ENCODE data around the gene JMJD1C.

JMJD1C gene

GRCh38 chr10:63264617-63265221 lies 201.1 kb downstream of the JMJD1C start:
- in situ Hi-C loops (cut with HindIII; ENCODE audit: low sequenced_read_pairs) = no loop called here

GRCh38 chr10:63262430-63263073 lies 203.2 kb downstream of the JMJD1C start:
- in situ Hi-C loops (cut with HindIII; ENCODE audit: low sequenced_read_pairs) = no loop called here

DNA sequence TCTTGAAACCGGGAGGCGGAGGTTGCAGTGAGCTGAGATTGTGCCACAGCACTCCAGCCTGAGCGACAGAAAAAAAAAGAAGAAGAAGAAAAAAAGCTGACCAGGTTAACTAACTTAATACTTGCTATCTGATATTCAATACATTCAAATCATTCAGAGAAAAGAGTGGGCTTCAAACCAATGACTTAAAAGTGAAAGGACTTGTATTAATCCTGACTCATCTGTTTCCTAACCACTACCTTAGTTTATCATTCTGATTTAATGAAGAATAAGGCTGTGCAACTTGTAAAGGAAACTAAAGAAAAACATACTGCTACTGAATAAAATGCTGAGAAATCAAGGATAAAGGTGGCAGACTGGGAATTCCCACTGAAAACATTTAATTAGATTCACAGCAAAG lies 204.3 kb downstream of the JMJD1C start:
- in situ Hi-C loops (cut with HindIII; ENCODE audit: low sequenced_read_pairs) = no loop called here

- in situ Hi-C loops (cut with HindIII; ENCODE audit: low sequenced_read_pairs) = no loop called here
These were observed 204.9 kb downstream of the JMJD1C start for GRCh38 chr10:63260860-63261251.

DNA sequence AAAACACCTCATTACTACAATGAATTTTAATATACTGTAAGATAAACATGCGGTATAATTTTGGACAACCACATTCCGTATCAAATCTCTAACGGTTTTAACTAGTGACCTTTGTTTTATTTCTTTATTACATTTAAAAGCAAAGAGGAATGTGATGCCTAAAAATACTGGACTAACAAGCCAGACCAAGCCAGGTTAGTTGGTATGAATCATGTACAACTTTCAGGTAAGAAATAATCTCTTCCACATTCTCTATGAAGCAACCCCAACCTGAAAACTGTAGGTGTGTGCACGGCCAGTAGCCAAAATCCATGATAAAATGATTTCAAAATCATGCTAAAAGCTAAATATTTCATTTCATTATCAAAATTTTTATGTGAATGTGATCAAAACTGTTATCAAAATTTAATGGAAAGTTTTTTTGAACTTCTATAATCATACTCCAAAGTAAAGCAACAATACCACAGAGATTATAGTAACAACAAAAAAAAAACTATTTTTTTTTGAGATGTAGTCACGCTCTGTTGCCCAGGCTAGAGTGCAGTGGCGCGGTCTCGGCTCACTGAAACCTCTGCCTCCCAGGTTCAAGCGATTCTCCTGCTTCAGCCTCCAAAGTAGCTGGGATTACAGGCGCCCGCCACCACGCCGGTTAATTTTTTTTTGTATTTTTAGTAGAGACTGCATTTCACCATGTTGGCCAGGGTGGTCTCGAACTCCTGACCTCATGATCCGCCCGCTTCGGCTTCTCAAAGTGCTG lies 205.5 kb downstream of the JMJD1C start:
- in situ Hi-C loops (cut with HindIII; ENCODE audit: low sequenced_read_pairs) = no loop called here

GRCh38 chr10:63258920-63259678 lies 206.7 kb downstream of the JMJD1C start:
- in situ Hi-C loops (cut with HindIII; ENCODE audit: low sequenced_read_pairs) = no loop called here

GRCh38 chr10:63257778-63258177 lies 208.0 kb downstream of the JMJD1C start:
- in situ Hi-C loops (cut with HindIII; ENCODE audit: low sequenced_read_pairs) = no loop called here

DNA sequence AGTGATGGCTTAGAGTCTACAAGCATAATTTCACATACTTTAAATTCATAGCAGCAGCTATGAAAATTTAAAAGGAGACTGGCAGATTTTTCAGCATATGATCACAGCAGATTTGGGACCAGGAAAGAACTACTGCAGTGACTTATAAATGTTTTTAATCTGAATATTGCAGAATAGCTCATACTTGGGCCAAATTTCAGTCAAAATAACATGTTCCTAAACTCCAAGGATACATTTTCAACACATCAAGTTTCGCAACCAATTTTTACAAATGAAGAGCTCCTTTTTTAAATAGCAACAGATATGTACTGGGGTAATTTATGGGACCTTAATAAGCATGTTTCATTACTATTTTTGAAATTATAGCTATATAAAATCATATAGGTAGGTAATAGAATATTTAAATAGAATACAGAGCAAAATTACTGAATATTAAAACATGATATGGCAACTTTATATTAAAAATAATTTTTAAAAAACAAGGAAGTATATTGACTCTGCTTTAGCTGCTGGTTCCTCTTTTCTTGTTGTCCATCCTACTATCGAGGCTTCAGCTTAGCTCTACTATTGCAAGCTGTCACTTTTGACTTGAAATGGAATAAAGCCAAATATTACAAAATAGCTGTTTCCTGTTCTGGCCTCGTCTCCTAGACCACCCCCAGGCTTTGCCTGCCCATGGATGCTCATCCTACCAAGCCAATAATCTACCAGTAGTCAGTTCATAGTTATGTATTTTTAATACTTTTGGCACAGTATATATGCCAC lies 209.6 kb downstream of the JMJD1C start:
- in situ Hi-C loops (cut with HindIII; ENCODE audit: low sequenced_read_pairs) = no loop called here

- in situ Hi-C loops (cut with HindIII; ENCODE audit: low sequenced_read_pairs) = no loop called here
These were observed 210.5 kb downstream of the JMJD1C start for GRCh38 chr10:63255316-63255715.

DNA sequence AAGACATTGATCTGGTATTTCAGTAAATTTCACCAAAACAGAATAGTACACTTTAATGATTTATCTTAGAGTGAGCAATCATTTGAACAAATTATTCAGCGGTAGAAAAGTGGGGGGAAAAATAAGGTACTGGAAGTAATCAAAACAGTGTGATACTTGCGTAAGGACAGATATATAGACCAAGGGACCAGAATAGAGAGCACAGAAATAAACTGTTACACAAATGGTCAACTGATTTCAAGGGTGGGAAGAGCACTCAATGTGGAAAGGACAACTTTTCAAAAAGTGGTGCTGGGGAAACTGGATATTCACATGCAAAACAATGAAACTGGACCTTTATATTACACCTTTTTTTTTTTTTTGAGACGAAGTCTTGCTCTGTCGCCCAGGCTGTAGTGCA lies 212.7 kb downstream of the JMJD1C start:
- in situ Hi-C loops (cut with HindIII; ENCODE audit: low sequenced_read_pairs) = no loop called here

DNA sequence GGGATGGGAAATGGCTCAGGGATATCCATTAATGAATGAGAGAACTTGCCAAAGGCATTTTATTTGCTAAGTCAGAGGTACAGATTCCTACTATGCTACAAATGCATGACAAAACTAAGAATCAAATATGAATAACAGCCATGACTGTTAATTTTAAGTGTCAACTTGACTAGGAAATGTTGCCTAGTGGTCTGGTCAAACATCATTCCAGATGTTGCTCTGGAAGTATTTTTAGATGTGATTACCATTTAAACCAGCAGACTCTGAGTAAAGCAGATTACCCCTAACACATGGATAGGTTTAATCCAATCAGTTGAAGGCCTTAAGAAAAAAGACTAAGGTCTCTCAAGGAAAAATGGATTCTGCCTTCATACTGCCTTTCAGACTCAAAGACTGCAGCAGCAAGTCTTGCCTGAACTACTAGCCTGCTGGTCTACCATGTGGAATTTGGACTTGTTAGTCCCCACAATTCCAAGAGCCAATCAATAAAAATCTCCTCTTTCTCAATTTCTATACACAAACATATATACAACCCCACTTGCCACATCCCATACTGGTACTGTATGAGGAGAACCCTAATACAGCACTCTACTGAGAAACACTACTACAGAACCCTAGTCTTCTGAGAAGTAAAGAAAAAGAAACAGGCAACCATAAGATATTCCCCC lies 213.5 kb downstream of the JMJD1C start:
- in situ Hi-C loops (cut with HindIII; ENCODE audit: low sequenced_read_pairs) = no loop called here

DNA sequence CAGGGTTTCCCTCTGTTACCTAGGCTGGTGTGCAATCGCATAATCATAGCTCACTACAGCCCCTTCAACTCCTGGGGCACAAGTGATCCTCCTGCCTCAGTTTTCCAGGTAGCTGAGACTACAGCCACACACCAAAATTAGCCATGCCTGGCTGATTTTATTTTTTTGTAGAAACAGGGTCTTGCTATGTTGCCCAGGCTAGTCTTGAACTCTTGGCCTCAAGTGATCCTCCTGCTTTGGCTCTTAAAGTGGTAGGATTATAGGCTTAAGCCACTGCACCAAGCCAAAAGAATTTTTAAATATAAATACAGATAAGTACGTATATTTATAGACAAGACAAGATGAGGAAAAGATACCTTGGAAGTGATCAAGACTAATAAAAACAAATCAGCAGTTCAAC lies 215.7 kb downstream of the JMJD1C start:
- in situ Hi-C loops (cut with HindIII; ENCODE audit: low sequenced_read_pairs) = no loop called here

DNA sequence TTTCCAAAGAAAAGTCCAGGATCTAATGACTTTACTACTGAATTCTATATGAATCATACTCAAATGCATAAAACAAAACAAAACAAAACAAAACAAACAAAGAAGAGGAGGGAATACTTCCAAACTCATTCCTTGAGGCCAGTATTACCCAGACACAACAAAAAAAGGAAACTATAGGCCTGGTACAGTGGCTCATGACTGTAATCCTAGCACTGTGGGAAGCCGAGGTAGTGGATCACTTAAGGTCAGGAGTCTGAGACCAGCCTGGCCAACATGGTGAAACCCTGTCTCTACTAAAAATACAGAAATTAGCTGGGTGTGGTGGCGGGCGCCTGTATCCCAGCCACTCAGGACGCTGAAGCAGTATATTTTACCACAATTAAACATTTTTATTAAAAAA lies 218.0 kb downstream of the JMJD1C start:
- in situ Hi-C loops (cut with HindIII; ENCODE audit: low sequenced_read_pairs) = no loop called here

DNA sequence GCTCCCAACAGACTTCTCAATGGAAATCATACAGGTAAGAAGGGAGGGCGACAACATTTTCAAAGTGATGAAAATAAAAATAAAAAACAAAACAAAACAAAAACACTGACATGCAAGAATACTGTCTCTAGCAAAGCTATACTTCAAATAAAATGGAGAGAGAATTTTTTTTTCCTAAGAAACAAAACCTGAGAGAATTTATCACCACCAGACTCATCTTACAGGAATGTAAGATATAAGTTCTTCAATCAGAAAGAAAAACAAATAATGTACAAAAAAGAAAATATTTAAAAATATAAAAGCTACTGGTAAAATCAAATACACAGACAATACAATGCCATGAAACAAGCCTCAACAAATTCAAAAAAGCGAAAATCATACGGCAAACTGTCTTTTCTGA lies 219.4 kb downstream of the JMJD1C start:
- in situ Hi-C loops (cut with HindIII; ENCODE audit: low sequenced_read_pairs) = no loop called here

DNA sequence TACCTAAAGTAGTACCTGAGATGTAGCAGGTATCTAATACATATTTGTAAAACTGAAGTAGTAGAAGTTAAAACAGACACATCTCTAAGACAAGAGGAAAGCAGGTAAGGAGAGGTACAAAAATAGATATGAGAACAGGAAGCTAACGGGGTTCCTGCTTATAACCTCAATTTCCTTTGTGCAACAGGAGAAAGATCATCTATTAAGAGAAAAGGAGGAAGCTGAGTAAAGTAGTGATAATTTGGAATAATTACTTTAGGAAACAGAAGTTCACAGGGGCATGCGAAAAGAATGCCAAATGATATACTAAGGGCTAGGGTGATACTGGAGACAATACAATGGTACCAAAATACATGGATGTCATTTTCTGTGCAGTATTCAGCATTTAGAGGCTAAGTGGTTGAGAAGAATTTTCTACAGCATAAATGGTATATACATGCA lies 223.9 kb downstream of the JMJD1C start:
- in situ Hi-C loops (cut with HindIII; ENCODE audit: low sequenced_read_pairs) = no loop called here

- in situ Hi-C loops (cut with HindIII; ENCODE audit: low sequenced_read_pairs) = no loop called here
These were observed 225.0 kb downstream of the JMJD1C start for GRCh38 chr10:63240807-63241206.

DNA sequence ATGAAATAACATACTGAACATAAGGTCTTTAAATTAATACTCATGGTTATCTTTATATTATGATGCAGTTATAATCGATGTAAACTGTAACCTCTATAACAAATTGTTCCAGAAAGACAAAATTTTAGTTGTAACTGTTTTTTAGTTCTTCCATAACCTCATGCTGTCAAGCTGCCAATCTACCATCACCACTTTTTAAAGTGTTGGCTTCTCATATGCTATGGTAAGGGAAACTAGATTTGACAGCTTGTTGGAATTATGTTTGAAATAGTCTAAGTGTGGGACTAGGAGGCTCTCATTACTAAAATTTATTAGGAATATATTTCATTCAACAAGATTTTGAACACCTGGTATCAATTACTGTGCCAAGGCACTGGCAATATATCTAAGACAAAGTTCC lies 227.3 kb downstream of the JMJD1C start:
- in situ Hi-C loops (cut with HindIII; ENCODE audit: low sequenced_read_pairs) = no loop called here

GRCh38 chr10:63237396-63237795 lies 228.4 kb downstream of the JMJD1C start:
- in situ Hi-C loops (cut with HindIII; ENCODE audit: low sequenced_read_pairs) = no loop called here

DNA sequence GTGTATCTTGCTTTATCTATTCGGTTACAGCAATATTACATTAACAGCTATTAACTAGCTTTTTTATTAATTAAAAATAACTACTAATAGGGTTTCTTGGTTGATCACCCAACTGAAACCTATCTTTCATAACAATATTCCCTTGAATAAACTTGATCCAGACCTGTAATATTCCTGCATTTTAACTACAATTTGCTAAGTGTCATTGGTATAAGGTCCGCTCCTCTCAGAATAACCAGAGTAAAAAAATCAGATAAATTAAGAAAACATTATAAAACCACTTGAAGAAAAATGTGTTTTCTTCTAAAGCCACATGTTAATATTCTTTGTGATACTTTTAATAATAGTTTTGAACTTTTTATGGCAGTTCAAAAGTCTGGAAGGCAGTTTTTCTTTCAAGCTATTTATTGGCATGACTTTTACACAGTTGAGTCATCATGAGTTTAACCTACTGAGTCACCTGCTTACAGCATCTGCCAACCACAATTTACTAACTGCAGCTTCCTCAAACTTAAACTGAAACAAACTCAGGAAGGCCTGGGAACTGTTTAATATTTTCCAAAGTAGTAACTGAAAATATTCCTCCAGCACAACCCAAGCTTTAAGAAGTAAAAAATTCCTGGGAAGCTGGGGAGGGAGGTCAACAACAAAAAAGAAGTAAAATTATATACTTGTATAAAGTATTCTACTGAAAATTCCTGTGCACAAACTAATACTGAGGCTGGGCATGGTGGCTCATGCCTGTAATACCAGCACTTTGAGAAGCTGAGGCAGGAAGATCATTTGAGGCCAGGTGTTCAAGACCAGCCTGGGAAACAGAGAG lies 229.5 kb downstream of the JMJD1C start:
- in situ Hi-C loops (cut with HindIII; ENCODE audit: low sequenced_read_pairs) = no loop called here

Data from endothelial cell of hepatic sinusoid (primary cell).